Naive thymus-derived CD4-positive, alpha-beta T cell (primary cell): Measurements from ENCODE around the gene SMARCD1. TPM values are rescaled to one million over a fixed set of nuclear protein-coding genes. Genes with fewer than 3 reads are reported as not detected.

Experiments
- ATAC-seq: fragments of 150-1000 bp; cut with Tn5 transposase; 2 replicates; pipeline ENCODE4 v1.10.0; 2021; ENCODE audit warnings: mild to moderate bottlenecking, moderate library complexity
- CTCF ChIA-PET: fragments of 350-600 bp; sonication (Branson Sonifier 250); formaldehyde crosslinking; loops from one replicate; lab custom pipeline; 2021; ENCODE audit warnings: antibody characterized with exemption; lab: Charles Lee
- POLR2A ChIA-PET: fragments of 350-600 bp; sonication (Branson Sonifier 250); formaldehyde crosslinking; loops from one replicate; lab custom pipeline; 2021; ENCODE audit warnings: antibody characterized with exemption, inconsistent platforms; lab: Charles Lee
- DNase-seq, 9 donors: peaks; one replicate each; pipeline versions ENCODE4 v3.0.0 to v3.0.0-alpha.2; 2020 to 2022; ENCODE audit warnings: mixed read lengths in 1 of 9
- H3K27ac ChIP-seq: one replicate; pipeline ENCODE4 v1.7.0; 2013; ENCODE audit warnings: mild to moderate bottlenecking, low read depth, low read length, moderate library complexity
- H3K27me3 ChIP-seq, 2 donors: one replicate each; pipeline ENCODE4 v1.7.0; 2013; ENCODE audit warnings: low read length in 2 of 2, mild to moderate bottlenecking in 2 of 2, moderate library complexity in 2 of 2; ENCODE audit not compliant: control insufficient read depth in 2 of 2, insufficient read depth in 2 of 2
- H3K36me3 ChIP-seq, 3 experiments: 1 replicate in 2 of 3; 2 replicates in 1 of 3; pipeline ENCODE4 v1.7.0; 2013; ENCODE audit warnings: low read length in 3 of 3, mild to moderate bottlenecking in 3 of 3, moderate library complexity in 1 of 3; ENCODE audit not compliant: insufficient read depth in 3 of 3, control insufficient read depth in 2 of 3
- H3K4me1 ChIP-seq, 2 donors: one replicate each; pipeline ENCODE4 v1.7.0; 2013; ENCODE audit warnings: low read length in 2 of 2, mild to moderate bottlenecking in 2 of 2, moderate library complexity in 1 of 2; ENCODE audit not compliant: control insufficient read depth in 2 of 2, insufficient read depth in 2 of 2
- H3K4me3 ChIP-seq: 2 replicates; pipeline ENCODE4 v1.7.0; 2013; ENCODE audit warnings: mild to moderate bottlenecking, low read length
- H3K9me3 ChIP-seq, 3 experiments: 1 replicate in 2 of 3; 2 replicates in 1 of 3; pipeline ENCODE4 v1.7.0; 2013; ENCODE audit warnings: low read length in 3 of 3; ENCODE audit not compliant: control insufficient read depth in 2 of 3
- H3K27ac Mint-ChIP-seq, 9 donors: one replicate each; pipeline ENCODE4 v1.8.0; 2020 to 2022; ENCODE audit warnings: mixed read lengths in 9 of 9, mild to moderate bottlenecking in 8 of 9, moderate library complexity in 5 of 9, inconsistent platforms in 2 of 9
- H3K27me3 Mint-ChIP-seq, 5 donors: one replicate each; pipeline ENCODE4 v1.8.0; 2021 to 2022; ENCODE audit warnings: mixed read lengths in 5 of 5, mild to moderate bottlenecking in 1 of 5
- H3K36me3 Mint-ChIP-seq, 5 donors: one replicate each; pipeline ENCODE4 v1.8.0; 2020 to 2022; ENCODE audit warnings: mixed read lengths in 5 of 5, mild to moderate bottlenecking in 3 of 5, inconsistent platforms in 1 of 5
- H3K4me1 Mint-ChIP-seq, 7 donors: one replicate each; pipeline ENCODE4 v1.8.0; 2020 to 2022; ENCODE audit warnings: mixed read lengths in 7 of 7, mild to moderate bottlenecking in 3 of 7, inconsistent platforms in 1 of 7
- H3K4me3 Mint-ChIP-seq, 10 donors: one replicate each; pipeline ENCODE4 v1.8.0; 2020 to 2022; ENCODE audit warnings: mild to moderate bottlenecking in 10 of 10, mixed read lengths in 10 of 10, moderate library complexity in 6 of 10, inconsistent platforms in 2 of 10
- H3K9me3 Mint-ChIP-seq, 11 donors: one replicate each; pipeline ENCODE4 v1.8.0; 2020 to 2022; ENCODE audit warnings: mixed read lengths in 11 of 11, mild to moderate bottlenecking in 4 of 11, inconsistent platforms in 1 of 11, moderate library complexity in 1 of 11
- intact Hi-C, 2 donors: fragments of 100-400 bp; cut with micrococcal nuclease; formaldehyde crosslinking; loops; one replicate each; pipeline ENCODE4 v1.15.1; 2023
- polyA plus RNA-seq, 2 donors: library from polyadenylated mRNA; unstranded; fragments of 300-500 nt; fragmentation: Illumina TruSeq; gene quantifications; one replicate each; pipeline ENCODE4 v1.2.3, GENCODE V29; 2021
- total RNA-seq, 6 experiments: library from RNA in 5 of 6; stranded (reverse) in 5 of 6; gene quantifications; 1 replicate in 5 of 6; 2 replicates in 1 of 6; pipeline ENCODE4 v1.2.3 and lab custom pipeline; 2021 to 2026

Gene SMARCD1
- total and polyA plus RNA-seq, 7 experiments from 2014 or later: 9.5 to 88.5 (median 67.2) TPM

DNA sequence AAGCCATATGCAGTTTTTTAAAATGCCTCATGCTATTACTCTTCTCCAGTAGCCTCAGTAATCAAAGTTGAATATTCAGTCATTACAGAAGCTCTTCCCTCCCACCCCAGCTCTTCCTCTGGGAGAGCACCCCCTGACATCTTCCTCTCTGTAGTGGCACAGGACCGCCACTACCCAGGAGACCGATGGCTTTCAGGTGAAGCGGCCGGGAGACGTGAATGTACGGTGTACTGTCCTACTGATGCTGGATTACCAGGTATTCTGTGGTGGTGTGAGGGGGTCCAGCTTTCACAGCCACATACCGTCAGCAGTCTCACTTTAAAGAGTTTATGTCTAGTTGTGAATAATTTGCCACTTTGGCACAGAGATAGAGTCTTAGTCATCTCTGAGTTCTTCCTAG is 4.6 kb downstream of the SMARCD1 start:
- Mint-ChIP-seq H3K4me3 (no peak overlapping the region), H3K4me1 (peaks cover 0 to 38% (median 31%) of the 10 kb centered on the region in 7 donors), H3K36me3 (peaks cover 0 to 23% (median 8%) of the 10 kb centered on the region in 5 donors), H3K9me3 (no peaks in the 10 kb centered on the region), H3K27me3 (no peaks in the 10 kb centered on the region), H3K27ac (no peak overlapping the region)
- H3K36me3 ChIP-seq: peaks cover 15 to 81% (median 22%) of the 10 kb centered on the region in 3 experiments
- no peak overlapping the region for H3K27ac ChIP-seq
- no peaks in the 10 kb centered on the region for H3K27me3 ChIP-seq
- intact Hi-C loops: loop anchor here in 1 of 2 donors (10.0 kb wide), 2 partner anchors 465 to 1965 kb away; partner anchors contain the start of genes NR4A1 and PRPF40B
- no peaks in the 10 kb centered on the region for H3K9me3 ChIP-seq
- no peak overlapping the region for H3K4me3 ChIP-seq
- peaks cover 0 to 5% of the 10 kb centered on the region in 2 donors for H3K4me1 ChIP-seq
- ChIA-PET CTCF (interaction anchor here (0.5 to 3.4 kb wide), 6 partner anchors 12 to 91 kb away, joined by 3 to 20 read pairs (median 6); partner anchors contain the start of gene COX14), POLR2A (interaction anchor here (0.7 to 4.0 kb wide), 3 partner anchors 22 to 25 kb away, joined by 3 to 23 read pairs (median 4); partner anchors contain the start of gene COX14)
- ATAC-seq (no peak), DNase-seq (no peak)

DNA sequence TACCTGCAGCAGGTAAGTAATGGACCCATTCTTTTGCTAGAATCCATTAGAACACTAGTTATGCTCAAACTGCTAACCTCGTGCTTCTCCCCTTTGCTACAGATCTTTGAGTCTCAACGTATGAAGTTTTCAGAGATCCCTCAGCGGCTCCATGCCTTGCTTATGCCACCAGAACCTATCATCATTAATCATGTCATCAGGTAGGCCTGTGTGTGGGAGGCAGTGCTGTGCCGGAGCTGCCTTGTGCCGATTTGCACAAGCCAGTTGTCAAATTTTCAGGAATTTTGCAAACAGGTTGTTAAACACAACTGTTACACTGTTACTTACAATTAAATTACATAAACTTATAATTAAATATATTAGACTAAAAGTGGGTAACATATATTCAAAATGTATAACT is 5.2 kb downstream of the SMARCD1 start:
- H3K9me3 Mint-ChIP-seq: no peaks in the 10 kb centered on the region
- H3K4me3 Mint-ChIP-seq: no peak overlapping the region
- Histone ChIP-seq H3K4me3 (no peak overlapping the region), H3K4me1 (peaks cover 0 to 5% of the 10 kb centered on the region in 2 donors), H3K27ac (no peak overlapping the region), H3K9me3 (no peaks in the 10 kb centered on the region), H3K36me3 (peaks cover 15 to 81% (median 24%) of the 10 kb centered on the region in 3 experiments), H3K27me3 (no peaks in the 10 kb centered on the region)
- intact Hi-C loops: no loop called here
- POLR2A ChIA-PET: interaction anchor here (0.7 to 4.0 kb wide), 2 partner anchors 21 to 26 kb away, joined by 3 to 23 read pairs; partner anchors contain the start of gene COX14
- DNase-seq (no peak), ATAC-seq (no peak)
- no peaks in the 10 kb centered on the region for H3K27me3 Mint-ChIP-seq
- H3K36me3 Mint-ChIP-seq: peaks cover 0 to 29% (median 12%) of the 10 kb centered on the region in 5 donors
- H3K27ac Mint-ChIP-seq: no peak overlapping the region
- CTCF ChIA-PET: interaction anchor here (1.4 to 3.4 kb wide), 3 partner anchors 12 to 86 kb away, joined by 4 to 20 read pairs (median 18); partner anchors contain the start of gene COX14
- H3K4me1 Mint-ChIP-seq: peaks cover 0 to 35% (median 30%) of the 10 kb centered on the region in 7 donors

DNA sequence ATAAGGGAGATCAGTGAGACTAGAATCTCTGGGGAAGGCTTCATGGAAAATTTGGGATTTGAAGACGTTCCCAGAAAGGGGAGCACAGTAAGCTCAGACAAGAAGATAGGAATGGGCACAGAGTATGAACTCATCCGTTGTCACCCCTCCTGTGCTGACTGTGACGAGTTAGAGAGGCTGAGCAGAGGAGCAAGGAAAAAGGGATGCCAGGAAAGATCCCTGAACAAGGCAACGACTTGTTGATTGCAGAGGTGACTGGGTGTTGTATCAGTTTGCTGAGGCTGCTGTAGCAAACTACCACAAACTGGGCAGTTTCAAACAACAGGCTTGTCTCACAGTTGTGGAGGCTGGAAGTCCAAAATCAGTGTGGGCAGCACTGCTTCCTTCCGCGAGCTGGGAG is 12.8 kb downstream of the SMARCD1 start:
- H3K27ac ChIP-seq: no peak overlapping the region
- H3K4me1 ChIP-seq: no peaks in the 10 kb centered on the region
- Mint-ChIP-seq H3K4me1 (peaks cover 0 to 5% (median 0%) of the 10 kb centered on the region in 7 donors), H3K27me3 (no peaks in the 10 kb centered on the region), H3K27ac (peak overlapping the region in 1 of 9 donors; percentile 12), H3K36me3 (peaks cover 14 to 44% (median 34%) of the 10 kb centered on the region in 5 donors), H3K4me3 (no peak overlapping the region), H3K9me3 (no peaks in the 10 kb centered on the region)
- H3K36me3 ChIP-seq: peaks cover 13 to 77% (median 33%) of the 10 kb centered on the region in 3 experiments
- H3K9me3 ChIP-seq: no peaks in the 10 kb centered on the region
- DNase-seq (no peak), ATAC-seq (no peak)
- ChIA-PET POLR2A (interaction anchor here (3.5 kb wide), 1 partner anchor 13 kb away, joined by 26 read pairs; the partner anchor contains the start of gene COX14), CTCF (interaction anchor here (0.6 to 1.7 kb wide), 2 partner anchors 14 to 936 kb away, joined by 3 to 9 read pairs; partner anchors contain the start of gene COX14)
- peaks cover 0 to 3% of the 10 kb centered on the region in 2 donors for H3K27me3 ChIP-seq
- intact Hi-C loops: no loop called here
- H3K4me3 ChIP-seq: no peak overlapping the region

DNA sequence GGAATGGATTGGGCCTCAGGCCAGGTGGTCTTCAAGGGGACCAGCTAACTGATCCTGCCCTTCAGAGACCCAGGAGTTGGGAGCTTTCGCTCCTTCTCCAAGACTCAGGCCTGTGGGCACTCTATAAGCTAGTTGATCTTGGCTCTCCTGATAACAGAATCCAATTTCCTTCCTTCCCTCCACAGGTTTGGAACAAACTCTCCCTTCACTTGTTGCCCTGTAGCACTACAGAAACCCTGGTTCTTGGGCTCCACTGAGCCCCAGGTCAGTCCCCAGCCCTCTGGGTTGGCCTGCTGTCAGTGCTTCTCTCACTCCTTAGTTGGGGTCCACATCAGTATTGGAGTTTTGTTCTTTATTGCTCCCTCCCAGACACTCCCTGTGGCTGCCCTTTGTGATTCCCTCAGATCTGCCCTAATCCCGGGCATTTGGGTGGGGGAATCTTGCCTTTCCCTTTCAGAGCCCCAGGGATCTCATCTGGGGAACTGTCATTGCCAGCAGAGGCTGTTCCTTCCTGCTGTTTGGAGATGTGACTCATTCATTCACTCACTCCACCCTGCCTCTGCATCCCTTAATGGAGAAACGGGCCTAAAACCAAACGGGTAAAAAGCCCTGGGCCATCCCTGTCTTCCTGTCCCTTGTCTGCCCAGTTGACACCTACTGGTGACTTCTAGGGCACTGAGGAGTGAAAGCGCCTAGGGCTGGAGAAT is 14.3 kb downstream of the SMARCD1 start:
- no peaks in the 10 kb centered on the region for H3K9me3 ChIP-seq
- H3K27me3 ChIP-seq: peaks cover 0 to 3% of the 10 kb centered on the region in 2 donors
- Mint-ChIP-seq H3K27me3 (no peaks in the 10 kb centered on the region), H3K27ac (peak overlapping the region in 5 of 9 donors; percentile 15 to 51 (median 28)), H3K9me3 (no peaks in the 10 kb centered on the region), H3K36me3 (peaks cover 14 to 41% (median 34%) of the 10 kb centered on the region in 5 donors), H3K4me3 (no peak overlapping the region), H3K4me1 (peaks cover 0 to 7% (median 0%) of the 10 kb centered on the region in 7 donors)
- POLR2A ChIA-PET: interaction anchor here (1.0 kb wide), 1 partner anchor 13 kb away, joined by 3 read pairs; the partner anchor contains the start of gene COX14
- no peaks in the 10 kb centered on the region for H3K4me1 ChIP-seq
- peaks cover 13 to 63% (median 29%) of the 10 kb centered on the region in 3 experiments for H3K36me3 ChIP-seq
- intact Hi-C loops: no loop called here
- CTCF ChIA-PET: interaction anchor here (2.4 kb wide), 1 partner anchor 12 kb away, joined by 9 read pairs; the partner anchor contains the start of gene COX14
- no peak overlapping the region for H3K27ac ChIP-seq
- H3K4me3 ChIP-seq: no peak overlapping the region
- no peak for DNase-seq
- ATAC-seq: no peak

DNA sequence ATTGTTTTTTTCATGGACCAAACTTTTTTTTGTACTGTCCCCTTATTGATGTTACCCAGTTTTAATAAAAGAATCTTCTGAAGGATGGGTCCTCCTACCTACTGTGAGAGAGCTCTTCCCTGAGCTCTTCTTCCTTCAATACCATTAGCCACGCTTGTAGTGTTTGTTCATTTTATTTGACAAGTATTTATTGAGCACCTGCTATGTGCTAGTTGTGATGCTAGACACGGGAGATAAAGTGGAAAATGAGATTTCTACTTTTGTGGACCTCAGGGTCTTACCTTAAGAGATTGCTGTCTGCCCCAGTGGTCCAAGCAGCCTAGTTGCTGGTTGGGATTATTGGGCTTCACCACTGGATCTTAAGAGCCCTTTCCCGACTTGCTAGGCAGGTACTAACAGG is 15.4 kb downstream of the SMARCD1 start:
- intact Hi-C loops: no loop called here
- POLR2A ChIA-PET: interaction anchor here (1.1 to 1.9 kb wide), 2 partner anchors 11 to 16 kb away, joined by 4 to 12 read pairs; partner anchors contain the start of gene COX14
- no peak for ATAC-seq
- H3K9me3 ChIP-seq: no peaks in the 10 kb centered on the region
- Mint-ChIP-seq H3K4me3 (no peak overlapping the region), H3K4me1 (peaks cover 0 to 4% (median 0%) of the 10 kb centered on the region in 7 donors), H3K27me3 (no peaks in the 10 kb centered on the region), H3K27ac (peak overlapping the region in 2 of 9 donors; percentile 57), H3K9me3 (no peaks in the 10 kb centered on the region), H3K36me3 (peaks cover 14 to 34% (median 29%) of the 10 kb centered on the region in 5 donors)
- H3K4me3 ChIP-seq: no peak overlapping the region
- H3K27ac ChIP-seq: no peak overlapping the region
- no peak for DNase-seq
- H3K27me3 ChIP-seq: peaks cover 0 to 3% of the 10 kb centered on the region in 2 donors
- H3K4me1 ChIP-seq: no peaks in the 10 kb centered on the region
- CTCF ChIA-PET: interaction anchor here (2.4 kb wide), 1 partner anchor 11 kb away, joined by 9 read pairs; the partner anchor contains the start of gene COX14
- H3K36me3 ChIP-seq: peaks cover 13 to 52% (median 24%) of the 10 kb centered on the region in 3 experiments

DNA sequence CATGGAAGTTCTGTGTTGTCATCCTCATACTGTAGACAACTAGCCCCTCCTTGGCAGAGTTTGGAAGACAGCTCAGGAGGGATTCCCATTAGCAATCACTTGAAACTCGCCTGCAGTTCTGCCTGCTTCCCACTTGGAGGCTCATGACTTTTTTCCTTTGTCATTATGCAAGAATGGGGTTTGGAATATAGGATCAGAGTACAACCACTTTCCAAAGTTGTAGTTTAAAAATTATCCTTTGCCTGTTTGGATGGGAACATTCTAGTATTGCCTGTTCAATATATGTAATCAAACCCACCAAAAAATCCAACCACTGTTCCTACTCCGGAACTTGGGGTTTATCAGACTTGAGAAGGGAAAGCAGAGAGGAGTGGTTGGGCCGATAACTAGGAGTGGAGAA is 16.5 kb downstream of the SMARCD1 start:
- peaks cover 0 to 3% (median 0%) of the 10 kb centered on the region in 7 donors for H3K4me1 Mint-ChIP-seq
- no peaks in the 10 kb centered on the region for H3K4me1 ChIP-seq
- no peak overlapping the region for H3K27ac ChIP-seq
- intact Hi-C loops: no loop called here
- H3K9me3 Mint-ChIP-seq: no peaks in the 10 kb centered on the region
- ChIA-PET POLR2A (interaction anchor here (1.9 to 2.3 kb wide), 2 partner anchors 10 kb away, joined by 11 to 12 read pairs; partner anchors contain the start of gene COX14), CTCF (interaction anchor here (1.1 to 1.2 kb wide), 2 partner anchors 12 to 74 kb away, joined by 4 read pairs; no protein-coding TSS in a partner anchor)
- no peaks in the 10 kb centered on the region for H3K9me3 ChIP-seq
- H3K36me3 ChIP-seq: peaks cover 4 to 41% (median 15%) of the 10 kb centered on the region in 3 experiments
- H3K27ac Mint-ChIP-seq: peak overlapping the region in 2 of 9 donors; percentile 10 to 27
- peaks cover 3 to 23% (median 18%) of the 10 kb centered on the region in 5 donors for H3K36me3 Mint-ChIP-seq
- H3K27me3 ChIP-seq: peaks cover 0 to 3% of the 10 kb centered on the region in 2 donors
- DNase-seq (no peak), ATAC-seq (no peak)
- H3K4me3 ChIP-seq: no peak overlapping the region
- H3K4me3 Mint-ChIP-seq: no peak overlapping the region
- H3K27me3 Mint-ChIP-seq: no peaks in the 10 kb centered on the region
